Stimulated activated CD8-positive, alpha-beta memory T cell treated with anti-CD3 and anti-CD28 coated beads, Interleukin-15, amount 100 ng/mL, for 24 hours (primary cell): ENCODE data around the gene FERMT2.
"Not testable (repeated sequence)": the region's sequence is repeated elsewhere in the genome, so short reads cannot be mapped to it uniquely, and the experiment has no call there.

Source experiments
- DNase-seq: peaks from one replicate; pipeline ENCODE4 v3.0.0-alpha.2; 2020; ENCODE audit warnings: low read depth

The FERMT2 gene

GRCh38 chr14:52900731-52901130, 50.1 kb downstream of the FERMT2 start:
- DNase-seq, result no peak

GRCh38 chr14:52898496-52898895, 52.4 kb downstream of the FERMT2 start:
- no peak for DNase-seq

DNA sequence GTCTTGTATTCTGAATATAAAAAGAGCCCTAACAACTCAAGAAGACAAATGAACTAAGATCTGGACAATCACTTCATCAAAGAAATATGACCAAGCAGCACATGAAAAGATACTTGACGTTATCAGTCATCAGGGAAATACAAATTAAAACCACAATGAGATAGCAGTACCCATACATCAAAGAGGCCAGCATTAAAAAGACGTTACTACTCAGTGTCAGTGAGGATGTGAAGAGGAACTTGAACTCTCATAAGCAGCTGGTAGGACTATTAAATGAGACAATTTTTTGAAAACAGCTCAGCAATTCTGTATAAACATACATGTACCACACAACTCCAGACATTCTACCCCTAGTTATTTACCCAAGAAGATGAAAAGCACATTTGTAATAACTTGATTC, 55.9 kb downstream of the FERMT2 start:
- DNase-seq, result no peak

DNA sequence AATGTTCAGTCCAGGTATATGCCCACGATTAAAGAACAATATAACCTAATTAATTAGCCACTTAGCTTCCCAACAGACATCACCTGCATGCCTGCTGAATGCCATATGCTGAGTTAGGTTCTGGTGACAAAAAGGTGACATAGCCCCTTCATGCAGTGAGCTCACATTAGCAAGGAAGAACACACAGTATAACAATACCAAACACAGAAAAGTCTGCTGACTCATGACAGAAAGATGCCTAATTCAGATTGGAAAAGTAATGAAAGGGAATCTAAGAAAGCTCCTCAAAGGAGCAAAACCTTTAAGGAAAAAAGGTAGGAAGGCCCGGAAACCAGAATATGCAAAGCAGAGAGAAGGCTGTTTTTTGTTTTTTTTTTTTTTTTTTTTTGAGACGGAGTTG, 59.0 kb downstream of the FERMT2 start:
- no peak for DNase-seq

- no peak for DNase-seq
These were observed 61.7 kb downstream of the FERMT2 start for GRCh38 chr14:52888839-52889838.

DNA sequence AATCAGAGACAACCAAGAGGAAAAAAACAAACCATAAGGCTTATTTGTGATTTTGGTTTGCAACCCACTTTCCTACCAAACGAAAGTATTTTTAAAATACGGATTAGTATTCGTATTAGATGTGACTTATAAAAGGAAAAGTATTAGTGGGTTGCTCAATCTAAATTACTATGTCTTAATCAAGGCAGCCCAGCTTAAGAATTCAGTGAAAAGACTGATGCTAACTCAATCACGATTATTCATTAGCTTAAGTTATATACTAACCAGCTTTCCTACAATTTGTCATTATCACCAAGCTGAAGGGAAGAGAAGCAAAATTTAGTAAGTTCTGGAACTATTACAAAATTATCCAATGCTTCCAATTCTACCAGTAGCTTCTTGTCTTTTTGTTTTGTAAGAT, 62.7 kb downstream of the FERMT2 start:
- no peak for DNase-seq

GRCh38 chr14:52885230-52885629, 65.6 kb downstream of the FERMT2 start:
- DNase-seq, result no peak

GRCh38 chr14:52883658-52884057, 67.2 kb downstream of the FERMT2 start:
- DNase-seq, result no peak

DNA sequence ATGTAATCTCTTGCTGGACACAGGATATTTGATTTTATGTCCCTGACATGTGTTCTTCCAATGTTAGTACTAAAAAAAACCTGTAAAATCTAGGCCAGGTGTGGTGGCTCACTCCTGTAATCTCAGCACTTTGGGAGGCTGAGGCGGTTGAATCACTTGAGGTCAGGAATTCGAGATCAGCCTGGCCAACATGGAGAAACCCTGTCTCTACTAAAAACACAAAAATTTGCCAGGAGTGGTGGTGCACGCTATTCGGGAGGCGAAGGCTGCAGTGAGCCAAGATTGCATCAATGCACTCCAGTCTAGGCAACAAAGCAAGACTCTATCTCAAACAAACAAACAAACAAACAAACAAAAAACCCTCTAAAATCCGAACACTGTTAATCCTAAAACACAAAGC, 68.0 kb downstream of the FERMT2 start:
- DNase-seq, result no peak

GRCh38 chr14:52879958-52880357, 70.9 kb downstream of the FERMT2 start:
- DNase-seq, result no peak

GRCh38 chr14:52878946-52879345, 71.9 kb downstream of the FERMT2 start:
- no peak for DNase-seq

GRCh38 chr14:52878469-52878868, 72.4 kb downstream of the FERMT2 start:
- DNase-seq, result no peak

DNA sequence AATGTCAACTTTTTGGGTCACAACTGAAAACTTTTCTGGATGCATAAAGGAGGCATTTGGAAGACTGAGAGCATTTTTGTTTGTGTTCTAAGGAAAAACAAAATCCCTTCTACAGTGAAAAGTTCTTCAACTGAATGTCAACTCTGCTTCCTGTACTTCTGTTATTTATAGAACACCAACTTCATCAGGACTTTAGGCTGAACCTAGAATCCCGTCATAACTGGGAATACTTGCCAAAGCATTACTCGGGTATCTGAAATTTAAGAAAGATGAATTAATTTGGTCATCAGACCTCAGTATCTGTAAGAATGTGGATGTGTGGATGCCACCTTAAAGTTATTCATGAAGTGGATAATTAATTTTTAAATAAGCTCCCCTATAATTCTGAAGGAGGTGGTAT, 73.2 kb downstream of the FERMT2 start:
- no peak for DNase-seq

- no peak for DNase-seq
These were observed 74.0 kb downstream of the FERMT2 start for GRCh38 chr14:52876806-52877205.

DNA sequence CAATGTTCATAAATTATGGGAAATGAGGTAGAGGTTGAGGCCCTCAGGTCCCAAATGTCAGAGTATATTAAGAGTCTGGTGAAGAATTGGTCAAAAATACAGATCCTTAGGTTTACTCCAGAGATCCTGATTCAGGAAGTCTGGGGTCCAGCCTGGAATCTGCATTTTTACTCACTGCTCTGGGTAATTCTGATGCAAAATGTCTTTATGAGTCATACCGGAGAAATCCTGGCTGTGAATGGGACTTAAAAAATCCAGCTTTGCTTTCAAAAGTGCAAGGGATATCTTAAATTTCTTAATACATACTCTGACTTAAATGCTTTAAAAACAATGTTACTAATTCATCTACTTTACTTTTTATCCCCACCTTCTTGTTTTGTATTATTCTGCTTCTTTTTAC, 74.5 kb downstream of the FERMT2 start:
- DNase-seq, result no peak

GRCh38 chr14:52875707-52876106, 75.1 kb downstream of the FERMT2 start:
- DNase-seq, result no peak

- no peak for DNase-seq
These were observed 76.5 kb downstream of the FERMT2 start for GRCh38 chr14:52874389-52874788.

DNA sequence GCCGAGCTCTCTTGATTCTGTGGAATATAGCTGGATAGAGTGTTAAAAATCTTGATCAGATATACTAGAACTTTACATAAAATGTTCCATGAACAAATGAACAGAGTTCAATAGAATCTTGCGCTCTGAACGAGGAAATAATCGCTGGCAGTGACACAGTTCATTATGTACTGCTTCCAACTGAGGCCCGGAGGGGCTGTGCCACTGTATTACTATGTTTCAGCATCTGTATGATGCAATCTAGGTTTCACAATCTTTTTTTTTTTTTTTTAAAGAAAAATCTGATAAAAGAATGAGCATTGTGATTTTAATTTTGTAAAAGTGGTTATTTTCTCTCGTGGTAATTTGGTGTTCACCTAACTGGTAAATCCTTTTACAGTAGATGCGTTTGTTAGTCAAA, 77.2 kb downstream of the FERMT2 start:
- no peak for DNase-seq

- DNase-seq, result no peak
These were observed 77.8 kb downstream of the FERMT2 start for GRCh38 chr14:52873065-52873464.

DNA sequence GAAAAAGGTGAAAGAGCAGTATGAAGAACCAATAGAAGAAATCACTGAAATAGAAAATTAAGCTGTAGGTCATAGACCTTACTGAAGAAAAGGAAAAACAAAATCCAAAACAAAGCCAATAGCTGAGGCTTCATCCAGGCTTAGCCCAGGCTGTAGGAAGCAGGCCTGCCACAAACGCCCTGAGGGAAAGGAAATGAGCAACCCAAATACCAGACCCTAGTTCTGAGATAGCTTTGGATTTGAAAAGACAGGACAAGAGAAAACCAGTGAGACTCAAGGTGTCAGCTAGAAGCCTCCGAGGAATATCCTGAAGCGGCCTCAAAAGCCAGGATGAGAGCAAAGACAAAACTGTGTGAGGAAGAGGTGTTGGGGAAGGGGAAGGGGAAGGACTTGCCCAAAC, 79.2 kb downstream of the FERMT2 start:
- DNase-seq, result no peak

DNA sequence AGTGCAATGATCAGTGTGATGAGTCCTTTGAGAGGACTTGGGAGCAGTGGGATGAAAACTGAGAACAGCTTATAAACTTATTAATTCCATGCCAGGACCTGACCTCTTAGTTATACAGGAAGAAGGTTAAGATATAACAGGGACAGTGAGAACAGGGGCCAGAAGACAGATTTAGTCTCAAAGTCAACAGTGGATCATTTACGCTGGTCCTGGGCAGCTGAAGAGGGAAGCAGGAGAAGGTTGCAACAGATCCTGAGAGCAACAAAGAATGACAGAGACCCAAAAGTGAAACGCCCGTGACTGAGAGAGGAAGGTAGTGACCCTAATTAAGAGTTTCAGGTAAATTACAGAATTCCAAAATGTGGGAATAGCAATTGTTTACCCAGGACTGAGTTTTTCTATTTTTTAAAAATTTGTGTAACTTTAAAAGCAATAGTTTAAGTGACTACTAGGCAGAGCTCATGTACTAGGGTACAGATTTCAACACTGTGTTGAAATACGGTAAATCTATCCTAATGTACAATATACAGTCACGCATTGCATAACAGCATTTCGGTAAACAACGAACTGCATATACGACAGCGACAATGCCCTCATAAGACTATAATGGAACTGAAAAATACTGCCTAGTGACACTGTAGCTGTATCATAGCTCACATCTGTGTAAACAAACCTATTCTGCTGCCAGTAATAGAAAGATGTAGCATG, 81.8 kb downstream of the FERMT2 start:
- DNase-seq, result no peak

DNA sequence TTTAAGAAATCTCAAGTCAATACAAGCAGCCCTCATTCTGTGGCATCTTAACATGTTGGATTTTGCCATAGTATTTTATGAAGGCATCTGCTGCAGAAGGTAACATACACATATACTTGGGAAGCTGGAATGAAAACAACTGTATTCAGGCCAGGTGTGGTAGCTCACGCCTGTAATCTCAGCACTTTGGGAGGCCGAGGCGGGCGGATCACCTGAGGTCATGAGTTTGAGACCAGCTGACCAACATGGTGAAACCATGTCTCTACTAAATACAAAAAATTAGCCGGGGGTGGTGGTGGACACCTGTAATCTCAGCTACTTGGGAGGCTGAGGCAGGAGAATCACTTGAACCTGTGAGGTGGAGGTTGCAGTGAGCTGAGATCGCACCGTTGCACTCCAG, 86.0 kb downstream of the FERMT2 start:
- not testable (repeated sequence) for DNase-seq

- DNase-seq, result no peak
These were observed 87.5 kb downstream of the FERMT2 start for GRCh38 chr14:52863334-52863700.
